ENCODE measurements around the gene SH3BP4.
A peak's percentile ranks its signal among the peaks of the same experiment; 100 is the strongest.

DNA sequence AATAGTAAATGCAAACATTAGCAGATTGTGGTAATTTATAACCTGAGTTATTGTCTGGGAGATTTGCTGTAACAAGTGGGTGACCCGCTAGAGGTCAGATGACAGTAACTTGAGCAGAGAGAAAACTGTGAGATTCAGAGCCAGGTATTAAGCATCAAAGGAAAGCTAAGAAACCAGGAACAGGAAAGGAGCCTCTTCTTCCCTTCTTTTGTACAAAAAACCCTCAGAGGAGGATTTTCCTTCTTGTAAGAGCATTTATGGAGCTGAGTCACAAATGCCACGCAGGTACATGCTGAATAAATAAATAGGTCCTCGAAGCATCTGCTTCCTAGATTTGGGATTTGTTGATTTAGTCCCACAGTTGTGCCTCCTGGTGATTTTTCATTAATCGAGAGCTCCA is 146.5 kb downstream of the SH3BP4 start:
- TF ChIP-seq CTCF (IDR thresholded peaks at IDR 0.05) = peak in 1 of 6 experiments; percentile 7
- no peak for TF ChIP-seq POLR2A (IDR thresholded peaks at IDR 0.05)

Measured in Peyer's patch (tissue), 4 donors.